ENCODE measurements around the gene TBC1D3B. TPM values are rescaled to one million over a fixed set of nuclear protein-coding genes. Genes with fewer than 3 reads are reported as not detected.
"Not testable (repeated sequence)": the region's sequence is repeated elsewhere in the genome, so short reads cannot be mapped to it uniquely, and the experiment has no call there.

TBC1D3B gene
- total RNA-seq, 1 experiment from 2014 or later = 7.4 TPM

- ATAC-seq; DNase-seq (ENCODE audit: low read depth, low spot score); in situ Hi-C loops (cut with HindIII; ENCODE audit: low pct_unique_long_range_greater_than_20kb, low sequenced_read_pairs); H3K4me1 ChIP-seq (ENCODE audit: control insufficient read depth, insufficient read depth, low read length); H3K36me3 ChIP-seq (ENCODE audit: control insufficient read depth, insufficient read depth, low read length); POLR2A ChIA-PET; intact Hi-C loops (cut with micrococcal nuclease; ENCODE audit: unreplicated experiment); H3K9me3 ChIP-seq (ENCODE audit: control insufficient read depth, insufficient read depth, low read depth, low read length); CTCF ChIA-PET; BruUV-seq (replicated peaks); H3K27ac ChIP-seq (ENCODE audit: low read length); H3K27me3 ChIP-seq (ENCODE audit: control insufficient read depth, insufficient read depth, low read length); H3K4me3 ChIP-seq (ENCODE audit: low read depth in 2 of 2, low read length in 2 of 2): not testable (repeated sequence)
These were observed 5.2 kb upstream of the TBC1D3B start for GRCh38 chr17:36181446-36182175.

GRCh38 chr17:36168836-36169235 lies 7.6 kb downstream of the TBC1D3B start:
- ATAC-seq; intact Hi-C loops (cut with micrococcal nuclease; ENCODE audit: unreplicated experiment); BruUV-seq (replicated peaks); DNase-seq (ENCODE audit: low read depth, low spot score); H3K27ac ChIP-seq (ENCODE audit: low read length); H3K27me3 ChIP-seq (ENCODE audit: control insufficient read depth, insufficient read depth, low read length); H3K9me3 ChIP-seq (ENCODE audit: control insufficient read depth, insufficient read depth, low read depth, low read length); H3K4me1 ChIP-seq (ENCODE audit: control insufficient read depth, insufficient read depth, low read length); H3K4me3 ChIP-seq (ENCODE audit: low read depth in 2 of 2, low read length in 2 of 2); in situ Hi-C loops (cut with HindIII; ENCODE audit: low pct_unique_long_range_greater_than_20kb, low sequenced_read_pairs); POLR2A ChIA-PET; CTCF ChIA-PET; H3K36me3 ChIP-seq (ENCODE audit: control insufficient read depth, insufficient read depth, low read length): not testable (repeated sequence)

DNA sequence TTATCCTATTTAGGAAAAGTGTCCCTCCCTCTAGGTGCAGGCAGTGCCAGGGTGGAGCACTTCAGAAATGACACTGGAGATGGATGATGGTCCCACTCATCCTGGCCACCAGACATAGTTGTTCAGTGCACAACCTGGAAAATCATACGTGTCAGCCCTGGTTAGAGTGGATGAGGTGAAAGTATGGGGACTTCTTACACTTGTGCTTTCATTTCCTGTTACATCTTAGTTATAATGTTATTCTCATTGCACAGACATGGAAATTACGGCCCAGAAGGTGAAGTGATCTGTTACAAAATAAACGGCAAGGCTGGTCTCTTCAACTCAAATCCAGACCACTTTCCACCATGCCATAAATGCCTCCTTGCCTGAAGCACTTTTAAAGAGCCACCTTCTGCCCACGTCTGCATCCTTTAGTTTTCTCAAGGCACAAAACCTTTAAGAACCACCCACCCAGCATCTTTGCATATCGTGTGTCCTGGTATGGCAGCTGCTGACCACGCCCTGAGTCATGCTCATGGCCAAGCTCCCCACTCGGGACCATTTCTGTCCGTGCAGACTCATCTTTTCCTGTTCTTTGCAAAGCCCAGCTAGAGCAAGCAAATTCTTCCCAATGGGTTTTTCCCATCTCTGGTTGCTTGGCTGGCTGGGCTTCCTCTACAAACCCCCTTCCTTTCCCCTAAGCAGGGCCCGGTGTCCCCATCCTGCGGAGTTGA lies 22.4 kb downstream of the TBC1D3B start:
- ATAC-seq = no peak
- Histone ChIP-seq H3K27me3 (ENCODE audit: control insufficient read depth, insufficient read depth, low read length) (peaks cover 23% of the 10 kb centered on the region), H3K4me1 (ENCODE audit: control insufficient read depth, insufficient read depth, low read length) (peaks cover 2% of the 10 kb centered on the region; the same call in 1 of the 2 replicates), H3K9me3 (ENCODE audit: control insufficient read depth, insufficient read depth, low read depth, low read length) (no peaks in the 10 kb centered on the region), H3K27ac (ENCODE audit: low read length) (no peak overlapping the region), H3K4me3 (ENCODE audit: low read depth in 2 of 2, low read length in 2 of 2) (no peak overlapping the region), H3K36me3 (ENCODE audit: control insufficient read depth, insufficient read depth, low read length) (no peaks in the 10 kb centered on the region)
- no TSS peak for BruUV-seq (replicated peaks)
- TF ChIP-seq CTCF (IDR thresholded peaks at IDR 0.05) (no peak), REST (IDR thresholded peaks at IDR 0.05; ENCODE audit: insufficient read depth in 1 of 2, low read depth in 2 of 2, low read length in 1 of 2) (no peak), TCF7L2 (IDR thresholded peaks at IDR 0.05; ENCODE audit: low read depth, low read length) (no peak)
- no peak for DNase-seq (ENCODE audit: low read depth, low spot score)
- intact Hi-C loops (cut with micrococcal nuclease; ENCODE audit: unreplicated experiment) (no loop called here), in situ Hi-C loops (cut with HindIII; ENCODE audit: low pct_unique_long_range_greater_than_20kb, low sequenced_read_pairs) (no loop called here)
- POLR2A ChIA-PET = no interaction called here
- CTCF ChIA-PET = no interaction called here

Data from Panc1 (cell line).